Esophagus squamous epithelium (tissue), 4 donors: ENCODE results near the gene LDHAL6B.

Source experiments
- POLR2A ChIP-seq, 4 donors: fragments of 450-650 bp; IDR thresholded peaks; one replicate each; pipeline ENCODE4 v1.6.1; 2017; ENCODE audit warnings: antibody characterized with exemption in 4 of 4, mild to moderate bottlenecking in 4 of 4, moderate library complexity in 3 of 4
- TF ChIP-seq, protein P1 (sequence below), 6 experiments: fragments of 450-650 bp in 4 of 6; fragments of 200-600 bp in 2 of 6; sonication (generic) in 2 of 6; IDR thresholded peaks; one replicate each; pipeline ENCODE4 v1.5.1; 2016 to 2019; ENCODE audit warnings: antibody characterized with exemption in 6 of 6, mild to moderate bottlenecking in 4 of 6, moderate library complexity in 4 of 6

DNA sequence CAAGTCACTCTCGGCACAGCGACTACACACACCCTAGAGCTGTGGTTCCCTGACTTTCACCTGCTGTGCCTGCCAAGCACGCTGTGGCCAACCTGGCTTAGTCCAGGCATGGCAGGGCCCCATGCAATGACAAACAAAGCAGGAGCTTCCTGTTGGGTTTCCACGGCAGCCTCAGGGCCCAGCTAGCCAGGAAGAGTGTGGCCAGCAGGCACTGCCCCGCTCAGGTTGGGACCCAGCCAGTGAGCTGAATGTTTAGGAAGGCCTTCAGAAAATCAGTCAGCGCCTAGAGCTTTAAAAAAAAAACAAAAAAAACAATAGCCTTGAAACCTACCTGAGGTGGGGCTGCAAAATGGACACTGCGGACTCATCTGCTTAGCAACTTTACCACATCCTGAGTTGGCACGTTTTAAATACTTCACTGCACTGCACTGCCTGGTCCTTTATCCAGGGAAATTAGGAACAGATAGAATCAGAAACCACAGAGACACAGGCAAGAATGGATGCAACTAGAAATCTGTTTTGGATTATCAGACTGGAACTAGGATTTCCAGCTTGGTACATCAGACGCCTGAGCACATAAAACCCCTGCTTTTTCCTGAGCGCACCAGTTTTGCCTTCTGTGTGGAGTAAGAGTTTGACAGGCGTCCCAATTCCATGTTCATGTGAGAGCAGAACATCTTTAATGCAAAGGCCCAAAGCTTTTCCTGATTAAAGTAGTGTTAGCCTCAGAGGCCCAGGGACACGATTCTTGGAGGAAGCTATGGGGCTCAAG lies 36.2 kb upstream of the LDHAL6B start:
- TF ChIP-seq, protein P1, sequence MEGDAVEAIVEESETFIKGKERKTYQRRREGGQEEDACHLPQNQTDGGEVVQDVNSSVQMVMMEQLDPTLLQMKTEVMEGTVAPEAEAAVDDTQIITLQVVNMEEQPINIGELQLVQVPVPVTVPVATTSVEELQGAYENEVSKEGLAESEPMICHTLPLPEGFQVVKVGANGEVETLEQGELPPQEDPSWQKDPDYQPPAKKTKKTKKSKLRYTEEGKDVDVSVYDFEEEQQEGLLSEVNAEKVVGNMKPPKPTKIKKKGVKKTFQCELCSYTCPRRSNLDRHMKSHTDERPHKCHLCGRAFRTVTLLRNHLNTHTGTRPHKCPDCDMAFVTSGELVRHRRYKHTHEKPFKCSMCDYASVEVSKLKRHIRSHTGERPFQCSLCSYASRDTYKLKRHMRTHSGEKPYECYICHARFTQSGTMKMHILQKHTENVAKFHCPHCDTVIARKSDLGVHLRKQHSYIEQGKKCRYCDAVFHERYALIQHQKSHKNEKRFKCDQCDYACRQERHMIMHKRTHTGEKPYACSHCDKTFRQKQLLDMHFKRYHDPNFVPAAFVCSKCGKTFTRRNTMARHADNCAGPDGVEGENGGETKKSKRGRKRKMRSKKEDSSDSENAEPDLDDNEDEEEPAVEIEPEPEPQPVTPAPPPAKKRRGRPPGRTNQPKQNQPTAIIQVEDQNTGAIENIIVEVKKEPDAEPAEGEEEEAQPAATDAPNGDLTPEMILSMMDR (IDR thresholded peaks at IDR 0.05) = no peak
- no peak for TF ChIP-seq POLR2A (IDR thresholded peaks at IDR 0.05)
